ENCODE results near the gene SLC17A8. TPM values are rescaled to one million over a fixed set of nuclear protein-coding genes. Genes with fewer than 3 reads are reported as not detected.

SLC17A8 gene
- total and polyA plus RNA-seq, 2 donors from 2014 or later, result 0.09 to 0.16 TPM

GRCh38 chr12:100383586-100384558 lies 27.0 kb downstream of the SLC17A8 start:
- H3K36me3 ChIP-seq (ENCODE audit: control insufficient read depth in 2 of 3, insufficient read depth in 3 of 3, low read length in 3 of 3), result no peaks in the 10 kb centered on the region
- no peaks in the 10 kb centered on the region for H3K27me3 ChIP-seq (ENCODE audit: control insufficient read depth, insufficient read depth, low read length)
- no peaks in the 10 kb centered on the region for H3K9me3 ChIP-seq (ENCODE audit: control insufficient read depth in 2 of 3, insufficient read depth in 1 of 3, low read length in 3 of 3)
- no peaks in the 10 kb centered on the region for H3K4me1 ChIP-seq (ENCODE audit: control insufficient read depth in 2 of 3, insufficient read depth in 2 of 3, low read depth in 1 of 3, low read length in 3 of 3)
- TF ChIP-seq, protein P1, sequence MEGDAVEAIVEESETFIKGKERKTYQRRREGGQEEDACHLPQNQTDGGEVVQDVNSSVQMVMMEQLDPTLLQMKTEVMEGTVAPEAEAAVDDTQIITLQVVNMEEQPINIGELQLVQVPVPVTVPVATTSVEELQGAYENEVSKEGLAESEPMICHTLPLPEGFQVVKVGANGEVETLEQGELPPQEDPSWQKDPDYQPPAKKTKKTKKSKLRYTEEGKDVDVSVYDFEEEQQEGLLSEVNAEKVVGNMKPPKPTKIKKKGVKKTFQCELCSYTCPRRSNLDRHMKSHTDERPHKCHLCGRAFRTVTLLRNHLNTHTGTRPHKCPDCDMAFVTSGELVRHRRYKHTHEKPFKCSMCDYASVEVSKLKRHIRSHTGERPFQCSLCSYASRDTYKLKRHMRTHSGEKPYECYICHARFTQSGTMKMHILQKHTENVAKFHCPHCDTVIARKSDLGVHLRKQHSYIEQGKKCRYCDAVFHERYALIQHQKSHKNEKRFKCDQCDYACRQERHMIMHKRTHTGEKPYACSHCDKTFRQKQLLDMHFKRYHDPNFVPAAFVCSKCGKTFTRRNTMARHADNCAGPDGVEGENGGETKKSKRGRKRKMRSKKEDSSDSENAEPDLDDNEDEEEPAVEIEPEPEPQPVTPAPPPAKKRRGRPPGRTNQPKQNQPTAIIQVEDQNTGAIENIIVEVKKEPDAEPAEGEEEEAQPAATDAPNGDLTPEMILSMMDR (IDR thresholded peaks at IDR 0.05; ENCODE audit: borderline replicate concordance, extremely low read depth, insufficient read depth), result no peak
- FAIRE-seq, result no peak
- intact Hi-C loops (cut with DNase I), result no loop called here
- peak in 2 of 5 donors; percentile 27 to 42 for DNase-seq
- no peak overlapping the region for H3K4me3 ChIP-seq (ENCODE audit: low read length in 3 of 3)
- no peak overlapping the region for H3K27ac ChIP-seq (ENCODE audit: low read depth in 2 of 2, low read length in 2 of 2)
- no peak overlapping the region for H3K9ac ChIP-seq (ENCODE audit: low read length in 3 of 3)

- no peak for FAIRE-seq
- Histone ChIP-seq H3K4me1 (ENCODE audit: control insufficient read depth in 2 of 3, insufficient read depth in 2 of 3, low read depth in 1 of 3, low read length in 3 of 3) (no peaks in the 10 kb centered on the region), H3K9me3 (ENCODE audit: control insufficient read depth in 2 of 3, insufficient read depth in 1 of 3, low read length in 3 of 3) (no peaks in the 10 kb centered on the region), H3K27ac (ENCODE audit: low read depth in 2 of 2, low read length in 2 of 2) (no peak overlapping the region), H3K36me3 (ENCODE audit: control insufficient read depth in 2 of 3, insufficient read depth in 3 of 3, low read length in 3 of 3) (no peaks in the 10 kb centered on the region), H3K27me3 (ENCODE audit: control insufficient read depth, insufficient read depth, low read length) (no peaks in the 10 kb centered on the region), H3K4me3 (ENCODE audit: low read length in 3 of 3) (no peak overlapping the region), H3K9ac (ENCODE audit: low read length in 3 of 3) (no peak overlapping the region)
- intact Hi-C loops (cut with DNase I), result no loop called here
- DNase-seq, result no peak
- TF ChIP-seq, protein P1 (IDR thresholded peaks at IDR 0.05; ENCODE audit: borderline replicate concordance, extremely low read depth, insufficient read depth), result no peak
Measured at GRCh38 chr12:100384559-100384935, 27.7 kb downstream of the SLC17A8 start.

GRCh38 chr12:100388382-100388781 lies 31.5 kb downstream of the SLC17A8 start:
- Histone ChIP-seq H3K4me3 (ENCODE audit: low read length in 3 of 3) (no peak overlapping the region), H3K27ac (ENCODE audit: low read depth in 2 of 2, low read length in 2 of 2) (no peak overlapping the region), H3K27me3 (ENCODE audit: control insufficient read depth, insufficient read depth, low read length) (no peaks in the 10 kb centered on the region), H3K9ac (ENCODE audit: low read length in 3 of 3) (no peak overlapping the region), H3K36me3 (ENCODE audit: control insufficient read depth in 2 of 3, insufficient read depth in 3 of 3, low read length in 3 of 3) (no peaks in the 10 kb centered on the region), H3K4me1 (ENCODE audit: control insufficient read depth in 2 of 3, insufficient read depth in 2 of 3, low read depth in 1 of 3, low read length in 3 of 3) (no peaks in the 10 kb centered on the region), H3K9me3 (ENCODE audit: control insufficient read depth in 2 of 3, insufficient read depth in 1 of 3, low read length in 3 of 3) (no peaks in the 10 kb centered on the region)
- TF ChIP-seq, protein P1 (IDR thresholded peaks at IDR 0.05; ENCODE audit: borderline replicate concordance, extremely low read depth, insufficient read depth), result no peak
- FAIRE-seq, result no peak
- intact Hi-C loops (cut with DNase I), result no loop called here
- DNase-seq, result no peak
